ENCODE results near the gene SPATA7. TPM values are rescaled to one million over a fixed set of nuclear protein-coding genes. Genes with fewer than 3 reads are reported as not detected.

Gene SPATA7
- total RNA-seq, 4 donors from 2014 or later, result 2.8 to 15.7 (median 10.8) TPM

GRCh38 chr14:88437658-88438057 lies 52.2 kb downstream of the SPATA7 start:
- no peaks in the 10 kb centered on the region for H3K4me1 ChIP-seq
- in situ Hi-C loops (cut with MboI; ENCODE audit: low pct_ligation_motif_present in 1 of 4, low pct_unique_long_range_greater_than_20kb in 1 of 4, low sequenced_read_pairs in 3 of 4) (no loop called here), intact Hi-C loops (cut with DNase I; ENCODE audit: low total_unique reads) (no loop called here)
- H3K27me3 ChIP-seq, result no peaks in the 10 kb centered on the region
- no peak overlapping the region for H3K4me3 ChIP-seq
- no peak for DNase-seq
- TF ChIP-seq EP300 (IDR thresholded peaks at IDR 0.05; ENCODE audit: low read depth) (no peak), CTCF (IDR thresholded peaks at IDR 0.05) (no peak), POLR2A (IDR thresholded peaks at IDR 0.05) (no peak), POLR2AphosphoS5 (IDR thresholded peaks at IDR 0.05) (no peak)
- H3K36me3 ChIP-seq, result peaks cover 0 to 11% (median 1%) of the 10 kb centered on the region in 4 donors
- H3K9me3 ChIP-seq, result no peaks in the 10 kb centered on the region
- no peak overlapping the region for H3K27ac ChIP-seq
- WGBS, 2 donors (ENCODE audit: low coverage in 1 of 2), result 92 to 94% methylated on average over 5 of the region's 5 CpGs

- in situ Hi-C loops (cut with MboI; ENCODE audit: low pct_ligation_motif_present in 1 of 4, low pct_unique_long_range_greater_than_20kb in 1 of 4, low sequenced_read_pairs in 3 of 4), result no loop called here
- intact Hi-C loops (cut with DNase I; ENCODE audit: low total_unique reads), result no loop called here
- WGBS, 2 donors (ENCODE audit: low coverage in 1 of 2), result 83 to 100% methylated on average over 1 to 2 of the region's 2 CpGs
Measured at GRCh38 chr14:88439088-88439487, 53.6 kb downstream of the SPATA7 start.

GRCh38 chr14:88452231-88452630 lies 66.8 kb downstream of the SPATA7 start:
- Histone ChIP-seq H3K36me3 (peaks cover 0 to 12% (median 0%) of the 10 kb centered on the region in 4 donors), H3K27me3 (no peaks in the 10 kb centered on the region), H3K27ac (no peak overlapping the region), H3K4me3 (no peak overlapping the region), H3K4me1 (no peaks in the 10 kb centered on the region), H3K9me3 (no peaks in the 10 kb centered on the region)
- DNase-seq, result no peak
- in situ Hi-C loops (cut with MboI; ENCODE audit: low pct_ligation_motif_present in 1 of 4, low pct_unique_long_range_greater_than_20kb in 1 of 4, low sequenced_read_pairs in 3 of 4), result loop anchor here in 1 of 4 donors (25.0 kb wide), 1 partner anchor 265 kb away; no protein-coding TSS in a partner anchor
- 94 to 100% methylated on average over 3 to 4 of the region's 4 CpGs for WGBS, 2 donors (ENCODE audit: low coverage in 1 of 2)
- TF ChIP-seq POLR2AphosphoS5 (IDR thresholded peaks at IDR 0.05) (no peak), POLR2A (IDR thresholded peaks at IDR 0.05) (no peak), CTCF (IDR thresholded peaks at IDR 0.05) (no peak), EP300 (IDR thresholded peaks at IDR 0.05; ENCODE audit: low read depth) (no peak)
- intact Hi-C loops (cut with DNase I; ENCODE audit: low total_unique reads), result no loop called here

More at GRCh38 chr14:88439088-88439487, 53.6 kb downstream of the SPATA7 start:
- H3K27ac ChIP-seq, result no peak overlapping the region
- no peak overlapping the region for H3K4me3 ChIP-seq
- no peaks in the 10 kb centered on the region for H3K9me3 ChIP-seq
- DNase-seq, result no peak
- no peaks in the 10 kb centered on the region for H3K27me3 ChIP-seq
- TF ChIP-seq POLR2AphosphoS5 (IDR thresholded peaks at IDR 0.05), result no peak
- no peak for TF ChIP-seq CTCF (IDR thresholded peaks at IDR 0.05)
- no peaks in the 10 kb centered on the region for H3K4me1 ChIP-seq
- H3K36me3 ChIP-seq, result peaks cover 0 to 11% (median 1%) of the 10 kb centered on the region in 4 donors

- no peaks in the 10 kb centered on the region for H3K27me3 ChIP-seq
- intact Hi-C loops (cut with DNase I; ENCODE audit: low total_unique reads), result no loop called here
- H3K4me1 ChIP-seq, result no peaks in the 10 kb centered on the region
- H3K9me3 ChIP-seq, result no peaks in the 10 kb centered on the region
- in situ Hi-C loops (cut with MboI; ENCODE audit: low pct_ligation_motif_present in 1 of 4, low pct_unique_long_range_greater_than_20kb in 1 of 4, low sequenced_read_pairs in 3 of 4), result loop anchor here in 1 of 4 donors (25.0 kb wide), 1 partner anchor 268 kb away; no protein-coding TSS in a partner anchor
- no peak for TF ChIP-seq CTCF (IDR thresholded peaks at IDR 0.05)
- no peak for TF ChIP-seq POLR2A (IDR thresholded peaks at IDR 0.05)
- TF ChIP-seq POLR2AphosphoS5 (IDR thresholded peaks at IDR 0.05), result no peak
- TF ChIP-seq EP300 (IDR thresholded peaks at IDR 0.05; ENCODE audit: low read depth), result no peak
- H3K27ac ChIP-seq, result no peak overlapping the region
- WGBS, 2 donors (ENCODE audit: low coverage in 1 of 2), result 81 to 83% methylated on average over 2 of the region's 2 CpGs
- no peak overlapping the region for H3K4me3 ChIP-seq
- peaks cover 0 to 12% (median 0%) of the 10 kb centered on the region in 4 donors for H3K36me3 ChIP-seq
- no peak for DNase-seq
Measured at GRCh38 chr14:88454886-88455285, 69.4 kb downstream of the SPATA7 start.

Measured in transverse colon (tissue), 4 donors.